Endothelial cell of umbilical vein (primary cell): ENCODE data around the gene EFCAB8.

Source experiments
- CTCF ChIP-seq, 2 donors: IDR thresholded peaks; 1 replicate in 1 of 2; 2 replicates in 1 of 2; pipeline ENCODE4 v1.5.1; 2011; ENCODE audit warnings: low read length in 2 of 2, mild to moderate bottlenecking in 2 of 2, moderate library complexity in 2 of 2, control low read depth in 1 of 2, inconsistent platforms in 1 of 2, low read depth in 1 of 2; ENCODE audit not compliant: insufficient read depth in 1 of 2; ENCODE audit errors: extremely low read depth in 1 of 2
- EZH2 ChIP-seq: IDR thresholded peaks from 2 replicates; pipeline ENCODE4 v1.6.1; 2012; ENCODE audit warnings: borderline replicate concordance, low read depth, mild to moderate bottlenecking, moderate library complexity, low read length, inconsistent platforms; ENCODE audit not compliant: severe bottlenecking
- FOS ChIP-seq: IDR thresholded peaks from 2 replicates; pipeline ENCODE4 v1.6.1; 2011; ENCODE audit warnings: mild to moderate bottlenecking, low read length, moderate library complexity, borderline replicate concordance; ENCODE audit not compliant: insufficient read depth
- GATA2 ChIP-seq: IDR thresholded peaks from 2 replicates; pipeline ENCODE4 v1.7.0; 2011; ENCODE audit warnings: low read depth, mild to moderate bottlenecking, moderate library complexity, mixed read lengths, low read length; ENCODE audit not compliant: insufficient read length, insufficient read depth
- JUN ChIP-seq: IDR thresholded peaks from 2 replicates; pipeline ENCODE4 v1.6.1; 2011; ENCODE audit warnings: borderline replicate concordance, low read depth; ENCODE audit not compliant: insufficient read length, insufficient read depth
- MAX ChIP-seq: IDR thresholded peaks from 2 replicates; pipeline ENCODE4 v1.6.1; 2011; ENCODE audit not compliant: insufficient read depth, insufficient read length
- MYC ChIP-seq: IDR thresholded peaks from one replicate; pipeline ENCODE4 v1.6.1; 2011; ENCODE audit warnings: mild to moderate bottlenecking, low read depth, low read length
- POLR2A ChIP-seq: IDR thresholded peaks from 2 replicates; pipeline ENCODE4 v1.6.1; 2012; ENCODE audit warnings: low read depth, mild to moderate bottlenecking, control low read depth, low read length
- POLR2AphosphoS5 ChIP-seq: IDR thresholded peaks from 2 replicates; pipeline ENCODE4 v1.6.1; 2012; ENCODE audit warnings: low read depth, mild to moderate bottlenecking, control low read depth, low read length, moderate library complexity; ENCODE audit not compliant: insufficient read depth

DNA sequence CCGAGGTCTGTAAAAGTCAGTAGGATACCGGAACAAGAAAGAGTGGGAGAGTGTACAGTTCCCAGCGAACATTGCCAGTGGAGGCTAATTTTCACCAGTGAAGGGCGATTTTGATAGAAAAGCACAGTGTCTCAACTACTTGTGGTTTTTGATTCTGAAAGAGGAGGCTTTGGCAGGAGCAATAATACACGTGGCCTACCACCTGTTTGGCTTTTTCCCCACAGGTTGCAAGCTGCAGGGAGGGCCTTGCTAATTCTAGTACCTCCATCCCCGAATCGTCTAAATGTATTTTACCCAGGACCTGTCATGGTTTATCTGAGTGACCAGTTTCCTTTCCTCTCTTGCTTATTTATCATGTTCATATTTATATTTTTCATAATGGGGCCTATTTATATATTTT, 3.3 kb upstream of the EFCAB8 start:
- TF ChIP-seq CTCF (IDR thresholded peaks at IDR 0.05; ENCODE audit: extremely low read depth in 1 of 2, insufficient read depth in 1 of 2, low read depth in 1 of 2, low read length in 2 of 2) (no peak), POLR2AphosphoS5 (no peak), EZH2 (no peak), POLR2A (no peak), MAX (no peak), MYC (no peak), JUN (no peak), FOS (no peak), GATA2 (no peak)
